ENCODE data around the gene LRRN4.

DNA sequence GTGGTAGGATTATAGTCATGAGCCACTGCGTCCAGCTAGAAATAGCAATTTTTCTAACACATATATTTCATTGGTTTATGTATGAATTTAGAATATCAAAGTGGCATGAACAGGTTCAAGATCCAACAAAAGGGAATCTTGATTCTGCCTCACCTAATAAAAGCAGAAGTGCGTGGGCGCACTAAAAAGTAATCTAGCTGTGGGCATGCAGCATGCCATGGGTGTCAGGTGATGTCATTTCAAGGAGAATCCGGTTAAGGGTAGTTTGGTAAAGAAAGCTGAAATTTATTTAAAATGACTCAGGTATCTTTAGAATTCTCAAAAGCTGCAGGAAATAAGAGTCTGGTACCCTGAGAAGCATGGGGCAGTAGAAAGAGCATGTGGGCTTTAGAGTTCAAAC lies 17.6 kb downstream of the LRRN4 start:
- no peak for TF ChIP-seq SUZ12 (IDR thresholded peaks at IDR 0.05)
- no peak for TF ChIP-seq FOXM1 (IDR thresholded peaks at IDR 0.05; ENCODE audit: borderline replicate concordance)
- no peak for TF ChIP-seq TARDBP (IDR thresholded peaks at IDR 0.05)
- TF ChIP-seq, protein P1, sequence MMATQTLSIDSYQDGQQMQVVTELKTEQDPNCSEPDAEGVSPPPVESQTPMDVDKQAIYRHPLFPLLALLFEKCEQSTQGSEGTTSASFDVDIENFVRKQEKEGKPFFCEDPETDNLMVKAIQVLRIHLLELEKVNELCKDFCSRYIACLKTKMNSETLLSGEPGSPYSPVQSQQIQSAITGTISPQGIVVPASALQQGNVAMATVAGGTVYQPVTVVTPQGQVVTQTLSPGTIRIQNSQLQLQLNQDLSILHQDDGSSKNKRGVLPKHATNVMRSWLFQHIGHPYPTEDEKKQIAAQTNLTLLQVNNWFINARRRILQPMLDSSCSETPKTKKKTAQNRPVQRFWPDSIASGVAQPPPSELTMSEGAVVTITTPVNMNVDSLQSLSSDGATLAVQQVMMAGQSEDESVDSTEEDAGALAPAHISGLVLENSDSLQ (IDR thresholded peaks at IDR 0.05) = no peak
- no peak for TF ChIP-seq ELF4 (IDR thresholded peaks at IDR 0.05)
- no peak for TF ChIP-seq LEF1 (IDR thresholded peaks at IDR 0.05; ENCODE audit: borderline replicate concordance)
- TF ChIP-seq SP1 (IDR thresholded peaks at IDR 0.05) = no peak
- no peak for TF ChIP-seq BHLHE40 (IDR thresholded peaks at IDR 0.05; ENCODE audit: borderline replicate concordance)

All from HEK293T (cell line).